Spleen (tissue), 7 donors: Measurements from ENCODE around the gene SORBS1.

Source experiments
- CTCF ChIP-seq, 11 experiments: fragments of 200-600 bp in 7 of 11; fragments of 450-650 bp in 4 of 11; sonication (generic) in 4 of 11; IDR thresholded peaks in 8 of 11; conservative IDR thresholded peaks in 3 of 11; 1 replicate in 7 of 11; 2 replicates in 4 of 11; pipeline versions ENCODE4 v1.4.0 to v1.8.0; 2016 to 2021; ENCODE audit warnings: antibody characterized with exemption in 11 of 11, inconsistent platforms in 4 of 11, mild to moderate bottlenecking in 1 of 11
- POLR2A ChIP-seq, 3 donors: fragments of 450-650 bp; IDR thresholded peaks; one replicate each; pipeline ENCODE4 v1.5.1; 2017; ENCODE audit warnings: antibody characterized with exemption in 3 of 3, mild to moderate bottlenecking in 1 of 3
- POLR2AphosphoS5 ChIP-seq, 3 donors: sonication (generic); formaldehyde crosslinking; IDR thresholded peaks; one replicate each; pipeline ENCODE4 v1.5.1; 2017; ENCODE audit warnings: antibody characterized with exemption in 3 of 3
- donor health status: DM: no; HTN: no; CAD: no; lungs with moderate emphysema.
- donor health status: DM: no; HTN: no; CAD: no.
- donor health status: DM: no; HTN: no; CAD: no.

GRCh38 chr10:95451150-95451549 is 110.0 kb downstream of the SORBS1 start:
- TF ChIP-seq CTCF (IDR thresholded peaks at IDR 0.05 in 8 of 11, conservative IDR thresholded peaks at IDR 0.05 in 3 of 11) (no peak), POLR2AphosphoS5 (IDR thresholded peaks at IDR 0.05) (no peak), POLR2A (IDR thresholded peaks at IDR 0.05) (no peak)
